Measurements from ENCODE around the gene SH3GL1. TPM values are rescaled to one million over a fixed set of nuclear protein-coding genes. Genes with fewer than 3 reads are reported as not detected.

Gene SH3GL1
- total and polyA plus RNA-seq, 9 of the 15 experiments (the other 6 are each of a cell fraction or from before 2014, with no cell fraction given) = 1.7 to 75.3 (median 25.7) TPM

DNA sequence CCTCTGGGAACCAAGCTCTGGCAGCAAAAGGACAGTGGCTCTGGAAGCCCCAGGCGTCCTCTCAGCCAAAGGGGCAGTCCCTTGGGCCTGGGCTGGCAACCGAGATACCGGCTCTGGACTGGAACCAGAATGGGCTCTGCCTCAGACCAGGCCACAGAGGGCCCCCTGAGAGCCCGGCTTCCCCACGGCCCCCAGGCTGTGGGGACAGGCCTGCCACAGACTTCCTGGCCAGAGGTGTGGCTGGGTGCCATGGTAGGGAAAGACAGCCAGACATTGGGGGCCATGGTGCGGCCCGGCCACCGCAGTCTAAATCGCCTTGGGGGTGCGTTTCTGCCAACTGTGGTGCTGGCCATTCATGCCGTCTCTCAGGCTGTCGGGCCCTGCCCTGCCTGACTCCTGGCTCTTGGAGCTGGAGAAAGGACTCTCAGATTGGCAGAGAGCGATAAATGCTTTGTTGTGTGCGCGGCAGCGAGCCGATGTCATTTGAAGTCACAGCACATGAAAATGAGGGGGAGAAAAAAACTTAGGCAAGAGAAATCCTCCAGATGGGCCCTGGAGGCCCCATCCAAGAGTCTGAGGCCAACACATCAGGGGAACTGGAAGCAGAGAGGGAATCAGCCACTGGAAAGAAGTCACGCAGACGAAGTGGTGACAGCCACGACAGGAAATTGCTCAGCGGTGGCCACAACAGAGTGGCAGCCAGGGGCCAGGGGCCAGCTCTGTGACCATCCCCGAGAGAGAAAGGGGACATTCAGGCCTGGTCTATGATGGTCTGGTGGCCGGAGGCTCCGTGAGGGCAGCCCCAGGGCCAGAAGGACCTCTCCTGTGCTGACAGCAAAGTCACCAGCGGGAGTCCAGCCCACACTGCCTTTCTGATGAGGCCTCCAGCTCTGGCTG is 26.5 kb downstream of the SH3GL1 start:
- H2AFZ ChIP-seq (ENCODE audit: low read depth, low read length) = no peak overlapping the region
- H3K79me2 ChIP-seq (ENCODE audit: control insufficient read depth, insufficient read depth, low read length) = peaks cover 92% of the 10 kb centered on the region
- no peaks in the 10 kb centered on the region for H3K9me3 ChIP-seq (replicated peaks; ENCODE audit: control insufficient read depth, insufficient read depth, low read depth, low read length)
- H3K4me2 ChIP-seq (ENCODE audit: insufficient read depth, low read length) = peak overlapping the region; percentile 85
- 46% methylated on average over 16 of the region's 25 CpGs for WGBS (ENCODE audit: insufficient coverage, low coverage, missing lambda C conversion rate)
- H3K4me3 ChIP-seq = no peak overlapping the region
- POLR2A ChIA-PET = interaction anchor here (0.7 to 5.2 kb wide), 13 partner anchors 8 to 428 kb away, joined by 3 to 46 read pairs (median 5); partner anchors contain the start of genes CHAF1A, MPND and SH3GL1
- no peak for ATAC-seq
- peak overlapping the region; percentile 93 to 94 for H3K9ac ChIP-seq (ENCODE audit: insufficient read depth in 1 of 2, low read depth in 2 of 2, low read length in 2 of 2)
- DNase-seq (ENCODE audit: extremely low read depth in 1 of 4, low spot score in 3 of 4) = no peak
- H3K9me1 ChIP-seq (ENCODE audit: control insufficient read depth, insufficient read depth, low read length) = no peaks in the 10 kb centered on the region
- no peak for FAIRE-seq
- CTCF ChIA-PET (ENCODE audit: low intra/inter-chr PET ratio) = interaction anchor here (1.1 kb wide), 1 partner anchor 26 kb away, joined by 3 read pairs; the partner anchor contains the start of gene SH3GL1
- intact Hi-C loops (cut with micrococcal nuclease) = no loop called here
- H4K20me1 ChIP-seq (replicated peaks; ENCODE audit: control insufficient read depth, insufficient read depth, low read length) = peaks cover 8% of the 10 kb centered on the region
- H3K4me1 ChIP-seq (replicated peaks in 1 of 2; ENCODE audit: control insufficient read depth in 2 of 2, insufficient read depth in 2 of 2, low read length in 2 of 2) = peaks cover 79 to 93% of the 10 kb centered on the region in 2 experiments
- H3K36me3 ChIP-seq (ENCODE audit: control insufficient read depth, insufficient read depth, low read length) = peaks cover 50% of the 10 kb centered on the region; the same call in 2 of the 3 replicates
- BruUV-seq (replicated peaks) = TSS peak; percentile 77
- peak overlapping the region; percentile 99 for H3K27ac ChIP-seq (ENCODE audit: extremely low read depth, low read depth, low read length)
- no peaks in the 10 kb centered on the region for H3K27me3 ChIP-seq (ENCODE audit: control insufficient read depth in 2 of 2, insufficient read depth in 2 of 2, low read length in 2 of 2)
- in situ Hi-C loops (cut with MboI) = no loop called here
- TF ChIP-seq SP2 (IDR thresholded peaks at IDR 0.05; ENCODE audit: extremely low read depth, low read depth, low read length, poor library complexity, severe bottlenecking) (no peak), DMBX1 (CRISPR knock-in tag; IDR thresholded peaks at IDR 0.05; ENCODE audit: borderline replicate concordance) (peak; percentile 10; the same call in 1 of the 2 replicates), BCOR (IDR thresholded peaks at IDR 0.05) (no peak), SRSF7 (optimal IDR thresholded peaks at IDR 0.05; ENCODE audit: low read depth, low read length) (no peak), ETV5 (CRISPR knock-in tag; IDR thresholded peaks at IDR 0.05; ENCODE audit: low read depth) (peak; percentile 12), MAZ (CRISPR knock-in tag; conservative IDR thresholded peaks at IDR 0.05 in 1 of 2, IDR thresholded peaks at IDR 0.05 in 1 of 2) (0 out of 4 replicates have a peak, but pooled peaks of 1 of the 2 experiments have one; percentile 5), SIN3A (IDR thresholded peaks at IDR 0.05; ENCODE audit: borderline replicate concordance in 2 of 2, control insufficient read depth in 1 of 2, low read depth in 2 of 2, low read length in 2 of 2) (no peak), ZSCAN29 (IDR thresholded peaks at IDR 0.05) (no peak), XRCC3 (IDR thresholded peaks at IDR 0.05) (no peak), ZNF41 (CRISPR knock-in tag; conservative IDR thresholded peaks at IDR 0.05) (no peak)
- TF ChIP-seq, protein P1, sequence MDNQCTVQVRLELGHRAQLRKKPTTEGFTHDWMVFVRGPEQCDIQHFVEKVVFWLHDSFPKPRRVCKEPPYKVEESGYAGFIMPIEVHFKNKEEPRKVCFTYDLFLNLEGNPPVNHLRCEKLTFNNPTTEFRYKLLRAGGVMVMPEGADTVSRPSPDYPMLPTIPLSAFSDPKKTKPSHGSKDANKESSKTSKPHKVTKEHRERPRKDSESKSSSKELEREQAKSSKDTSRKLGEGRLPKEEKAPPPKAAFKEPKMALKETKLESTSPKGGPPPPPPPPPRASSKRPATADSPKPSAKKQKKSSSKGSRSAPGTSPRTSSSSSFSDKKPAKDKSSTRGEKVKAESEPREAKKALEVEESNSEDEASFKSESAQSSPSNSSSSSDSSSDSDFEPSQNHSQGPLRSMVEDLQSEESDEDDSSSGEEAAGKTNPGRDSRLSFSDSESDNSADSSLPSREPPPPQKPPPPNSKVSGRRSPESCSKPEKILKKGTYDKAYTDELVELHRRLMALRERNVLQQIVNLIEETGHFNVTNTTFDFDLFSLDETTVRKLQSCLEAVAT (IDR thresholded peaks at IDR 0.05) = peak in 1 of 2 experiments; percentile 34; a peak in 1 of 4 replicates
- TF ChIP-seq, protein P2, sequence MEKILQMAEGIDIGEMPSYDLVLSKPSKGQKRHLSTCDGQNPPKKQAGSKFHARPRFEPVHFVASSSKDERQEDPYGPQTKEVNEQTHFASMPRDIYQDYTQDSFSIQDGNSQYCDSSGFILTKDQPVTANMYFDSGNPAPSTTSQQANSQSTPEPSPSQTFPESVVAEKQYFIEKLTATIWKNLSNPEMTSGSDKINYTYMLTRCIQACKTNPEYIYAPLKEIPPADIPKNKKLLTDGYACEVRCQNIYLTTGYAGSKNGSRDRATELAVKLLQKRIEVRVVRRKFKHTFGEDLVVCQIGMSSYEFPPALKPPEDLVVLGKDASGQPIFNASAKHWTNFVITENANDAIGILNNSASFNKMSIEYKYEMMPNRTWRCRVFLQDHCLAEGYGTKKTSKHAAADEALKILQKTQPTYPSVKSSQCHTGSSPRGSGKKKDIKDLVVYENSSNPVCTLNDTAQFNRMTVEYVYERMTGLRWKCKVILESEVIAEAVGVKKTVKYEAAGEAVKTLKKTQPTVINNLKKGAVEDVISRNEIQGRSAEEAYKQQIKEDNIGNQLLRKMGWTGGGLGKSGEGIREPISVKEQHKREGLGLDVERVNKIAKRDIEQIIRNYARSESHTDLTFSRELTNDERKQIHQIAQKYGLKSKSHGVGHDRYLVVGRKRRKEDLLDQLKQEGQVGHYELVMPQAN (IDR thresholded peaks at IDR 0.05; ENCODE audit: borderline replicate concordance) = no peak

Data from K562 (cell line).